ENCODE data around the gene INPP5J.

INPP5J gene

GRCh38 chr22:31080848-31081649, 41.7 kb upstream of the INPP5J start, which contains the start of gene SMTN:
SMTN (plus strand) TSS chr22:31081318; CDS start chr22:31083259, 1,941 bp downstream.
- peak within 1 kb of the TSS; percentile 91 for H3K4me3 ChIP-seq (ENCODE audit: low read depth, low read length)
- TF ChIP-seq CTCF (IDR thresholded peaks at IDR 0.05; ENCODE audit: low read depth, low read length) = no peak

GRCh38 chr22:31081963-31082605, 40.7 kb upstream of the INPP5J start:
- no peak for TF ChIP-seq CTCF (IDR thresholded peaks at IDR 0.05; ENCODE audit: low read depth, low read length)
- H3K4me3 ChIP-seq (ENCODE audit: low read depth, low read length) = peak overlapping the region; percentile 91

GRCh38 chr22:31082606-31083376, 40.0 kb upstream of the INPP5J start:
- peak overlapping the region; percentile 91 for H3K4me3 ChIP-seq (ENCODE audit: low read depth, low read length)
- TF ChIP-seq CTCF (IDR thresholded peaks at IDR 0.05; ENCODE audit: low read depth, low read length) = peak; percentile 54

GRCh38 chr22:31083377-31083768, 39.4 kb upstream of the INPP5J start:
- no peak for TF ChIP-seq CTCF (IDR thresholded peaks at IDR 0.05; ENCODE audit: low read depth, low read length)
- H3K4me3 ChIP-seq (ENCODE audit: low read depth, low read length) = peak overlapping the region; percentile 91

GRCh38 chr22:31083923-31084810, 38.6 kb upstream of the INPP5J start:
- H3K4me3 ChIP-seq (ENCODE audit: low read depth, low read length) = peak overlapping the region; percentile 67
- no peak for TF ChIP-seq CTCF (IDR thresholded peaks at IDR 0.05; ENCODE audit: low read depth, low read length)

GRCh38 chr22:31084811-31085492, 37.8 kb upstream of the INPP5J start:
- peak; percentile 70 for TF ChIP-seq CTCF (IDR thresholded peaks at IDR 0.05; ENCODE audit: low read depth, low read length)
- H3K4me3 ChIP-seq (ENCODE audit: low read depth, low read length) = peak overlapping the region; percentile 67
